Trophoblast cell (in vitro differentiated cells and primary cell): ENCODE measurements around the gene PLEK2.

Experiments
- DNase-seq, 2 donors: peaks; one replicate each; pipeline ENCODE4 v3.0.0-alpha.2; 2016
- H2AFZ ChIP-seq: 2 replicates; pipeline ENCODE4 v1.6.1; 2013; ENCODE audit warnings: low read length, moderate library complexity, mild to moderate bottlenecking; ENCODE audit not compliant: insufficient read depth, poor library complexity
- H2AK5ac ChIP-seq: 2 replicates; pipeline ENCODE4 v1.6.1; 2013; ENCODE audit warnings: mild to moderate bottlenecking, low read length
- H2BK120ac ChIP-seq: 2 replicates; pipeline ENCODE4 v1.6.1; 2013; ENCODE audit warnings: low read length, mild to moderate bottlenecking, moderate library complexity; ENCODE audit not compliant: insufficient read depth, poor library complexity
- H2BK12ac ChIP-seq: 2 replicates; pipeline ENCODE4 v1.6.1; 2013; ENCODE audit warnings: mild to moderate bottlenecking, low read length, moderate library complexity
- H2BK5ac ChIP-seq: 2 replicates; pipeline ENCODE4 v1.6.1; 2013; ENCODE audit warnings: low read length, low read depth, moderate library complexity, mild to moderate bottlenecking; ENCODE audit not compliant: poor library complexity
- H3K14ac ChIP-seq: 2 replicates; pipeline ENCODE4 v1.6.1; 2013; ENCODE audit warnings: mild to moderate bottlenecking, low read length
- H3K18ac ChIP-seq: 2 replicates; pipeline ENCODE4 v1.6.1; 2013; ENCODE audit warnings: mild to moderate bottlenecking, low read length
- H3K23ac ChIP-seq: 2 replicates; pipeline ENCODE4 v1.6.1; 2013; ENCODE audit warnings: low read length
- H3K27ac ChIP-seq: 2 replicates; pipeline ENCODE4 v1.5.1; 2013; ENCODE audit warnings: low read depth, mild to moderate bottlenecking, inconsistent platforms, low read length, moderate library complexity
- H3K27me3 ChIP-seq: 2 replicates; pipeline ENCODE4 v1.6.1; 2013; ENCODE audit warnings: inconsistent platforms, mild to moderate bottlenecking, low read length, moderate library complexity; ENCODE audit not compliant: insufficient read depth
- H3K36me3 ChIP-seq, 2 experiments: 1 replicate in 1 of 2; 2 replicates in 1 of 2; pipeline ENCODE4 v1.6.1; 2013; ENCODE audit warnings: low read length in 2 of 2, mild to moderate bottlenecking in 2 of 2, moderate library complexity in 1 of 2; ENCODE audit not compliant: insufficient read depth in 2 of 2, control insufficient read depth in 1 of 2
- H3K4ac ChIP-seq: 2 replicates; pipeline ENCODE4 v1.6.1; 2013; ENCODE audit warnings: low read depth, mild to moderate bottlenecking, low read length, moderate library complexity
- H3K4me1 ChIP-seq, 2 experiments: 1 replicate in 1 of 2; 2 replicates in 1 of 2; pipeline ENCODE4 v1.6.1; 2013; ENCODE audit warnings: low read length in 2 of 2, mild to moderate bottlenecking in 2 of 2, moderate library complexity in 1 of 2; ENCODE audit not compliant: insufficient read depth in 2 of 2, control insufficient read depth in 1 of 2
- H3K4me2 ChIP-seq: 2 replicates; pipeline ENCODE4 v1.6.1; 2013; ENCODE audit warnings: inconsistent platforms, mild to moderate bottlenecking, low read length, moderate library complexity
- H3K4me3 ChIP-seq: 2 replicates; pipeline ENCODE4 v1.5.1; 2013; ENCODE audit warnings: mild to moderate bottlenecking, low read depth, low read length, inconsistent platforms
- H3K79me1 ChIP-seq: one replicate; pipeline ENCODE4 v1.6.1; 2013; ENCODE audit warnings: low read length
- H3K79me2 ChIP-seq: 2 replicates; pipeline ENCODE4 v1.6.1; 2013; ENCODE audit warnings: low read length, mild to moderate bottlenecking; ENCODE audit not compliant: control insufficient read depth, insufficient read depth, poor library complexity
- H3K9ac ChIP-seq: 2 replicates; pipeline ENCODE4 v1.6.1; 2013; ENCODE audit warnings: mild to moderate bottlenecking, low read length
- H3K9me3 ChIP-seq: 2 replicates; pipeline ENCODE4 v1.6.1; 2013; ENCODE audit warnings: low read depth, mild to moderate bottlenecking, control low read depth, inconsistent platforms, low read length; ENCODE audit not compliant: insufficient read depth
- H4K12ac ChIP-seq: 2 replicates; pipeline ENCODE4 v1.6.1; 2013; ENCODE audit warnings: low read depth, mild to moderate bottlenecking, low read length, moderate library complexity
- H4K8ac ChIP-seq: 2 replicates; pipeline ENCODE4 v1.6.1; 2013; ENCODE audit warnings: low read depth, mild to moderate bottlenecking, low read length, moderate library complexity
- H4K91ac ChIP-seq: one replicate; pipeline ENCODE4 v1.6.1; 2013; ENCODE audit warnings: low read depth, mild to moderate bottlenecking, low read length, moderate library complexity
- WGBS: extraction: QIAGEN DNeasy Blood & Tissue Kit; methylation state at CpG from one replicate; pipeline ENCODE4 v1.1.7; 2013; ENCODE audit warnings: missing lambda C conversion rate; ENCODE audit not compliant: insufficient read length, insufficient coverage; ENCODE audit errors: extremely low coverage; 5-methylcytosine and 5-hydroxymethylcytosine counted together

Gene PLEK2

GRCh38 chr14:67385120-67385519 is 26.8 kb downstream of the PLEK2 start:
- Histone ChIP-seq H3K4me2 (no peak overlapping the region), H3K36me3 (peaks cover 3 to 15% of the 10 kb centered on the region in 2 experiments), H2AK5ac (no peak overlapping the region), H3K79me2 (no peaks in the 10 kb centered on the region), H3K27me3 (no peaks in the 10 kb centered on the region), H3K9me3 (no peaks in the 10 kb centered on the region), H4K8ac (no peak overlapping the region), H3K27ac (no peak overlapping the region), H2BK120ac (no peak overlapping the region), H3K79me1 (no peaks in the 10 kb centered on the region), H3K9ac (no peak overlapping the region), H3K23ac (no peak overlapping the region), H2BK12ac (no peak overlapping the region), H3K14ac (no peak overlapping the region), H4K12ac (no peak overlapping the region), H3K4me1 (no peaks in the 10 kb centered on the region), H2BK5ac (no peak overlapping the region), H3K18ac (no peak overlapping the region), H3K4ac (no peak overlapping the region), H2AFZ (no peak overlapping the region), H4K91ac (no peak overlapping the region), H3K4me3 (no peak overlapping the region)
- no peak for DNase-seq
- WGBS = no CpG with 5 or more reads among the region's 2 CpGs

- peaks cover 9 to 26% of the 10 kb centered on the region in 2 experiments for H3K36me3 ChIP-seq
These were observed 34.0 kb downstream of the PLEK2 start for GRCh38 chr14:67377916-67378315.

GRCh38 chr14:67373347-67373746 is 38.6 kb downstream of the PLEK2 start:
- Histone ChIP-seq H3K27me3 (no peaks in the 10 kb centered on the region), H3K4me1 (no peaks in the 10 kb centered on the region), H3K14ac (no peak overlapping the region), H4K8ac (no peak overlapping the region), H3K23ac (no peak overlapping the region), H3K4me2 (no peak overlapping the region), H3K79me1 (no peaks in the 10 kb centered on the region), H4K91ac (no peak overlapping the region), H2AK5ac (no peak overlapping the region), H4K12ac (no peak overlapping the region), H3K4me3 (no peak overlapping the region), H3K4ac (no peak overlapping the region), H3K18ac (no peak overlapping the region), H2BK5ac (no peak overlapping the region), H3K36me3 (peaks cover 15 to 26% of the 10 kb centered on the region in 2 experiments), H2BK120ac (no peak overlapping the region), H3K27ac (no peak overlapping the region), H3K9me3 (no peaks in the 10 kb centered on the region), H2AFZ (no peak overlapping the region), H3K79me2 (no peaks in the 10 kb centered on the region), H3K9ac (no peak overlapping the region), H2BK12ac (no peak overlapping the region)
- no peak for DNase-seq
- WGBS = no CpG with 5 or more reads among the region's 2 CpGs

More at GRCh38 chr14:67377916-67378315, 34.0 kb downstream of the PLEK2 start:
- Histone ChIP-seq H3K23ac (no peak overlapping the region), H3K9me3 (no peaks in the 10 kb centered on the region), H3K27ac (no peak overlapping the region), H3K18ac (no peak overlapping the region), H3K4me1 (no peaks in the 10 kb centered on the region), H3K14ac (no peak overlapping the region), H3K4me3 (no peak overlapping the region), H3K79me1 (no peaks in the 10 kb centered on the region), H4K12ac (no peak overlapping the region), H3K4ac (no peak overlapping the region), H2BK120ac (no peak overlapping the region), H3K27me3 (no peaks in the 10 kb centered on the region), H4K8ac (no peak overlapping the region), H2BK5ac (no peak overlapping the region), H3K79me2 (no peaks in the 10 kb centered on the region), H2BK12ac (no peak overlapping the region), H2AFZ (no peak overlapping the region), H3K4me2 (no peak overlapping the region), H4K91ac (no peak overlapping the region), H3K9ac (no peak overlapping the region), H2AK5ac (no peak overlapping the region)
- no peak for DNase-seq

GRCh38 chr14:67372833-67373232 is 39.1 kb downstream of the PLEK2 start:
- no peak for DNase-seq
- Histone ChIP-seq H3K4ac (no peak overlapping the region), H3K9ac (no peak overlapping the region), H3K79me2 (no peaks in the 10 kb centered on the region), H3K79me1 (no peaks in the 10 kb centered on the region), H3K4me2 (no peak overlapping the region), H3K14ac (no peak overlapping the region), H3K4me1 (no peaks in the 10 kb centered on the region), H4K91ac (no peak overlapping the region), H2BK120ac (no peak overlapping the region), H4K8ac (no peak overlapping the region), H2AK5ac (no peak overlapping the region), H2BK12ac (no peak overlapping the region), H3K23ac (no peak overlapping the region), H2AFZ (no peak overlapping the region), H3K9me3 (no peaks in the 10 kb centered on the region), H3K36me3 (peaks cover 18 to 30% of the 10 kb centered on the region in 2 experiments), H3K18ac (no peak overlapping the region), H3K27ac (no peak overlapping the region), H4K12ac (no peak overlapping the region), H2BK5ac (no peak overlapping the region), H3K27me3 (no peaks in the 10 kb centered on the region), H3K4me3 (no peak overlapping the region)
- no CpG with 5 or more reads among the region's 1 CpG for WGBS
